ENCODE data around the gene ARHGAP6. TPM values are rescaled to one million over a fixed set of nuclear protein-coding genes. Genes with fewer than 3 reads are reported as not detected.

ARHGAP6 gene
- total and polyA plus RNA-seq, 8 donors = 7.0 to 25.4 (median 20.5) TPM

GRCh38 chrX:11540532-11541377 lies 125.0 kb downstream of the ARHGAP6 start:
- peak; percentile 41 for ATAC-seq
- Histone ChIP-seq H3K4me1 (no peaks in the 10 kb centered on the region), H3K27me3 (no peaks in the 10 kb centered on the region), H3K36me3 (no peaks in the 10 kb centered on the region), H3K4me3 (no peak overlapping the region), H3K27ac (no peak overlapping the region), H3K9me3 (no peaks in the 10 kb centered on the region)
- DNase-seq = peak in 2 of 4 donors; percentile 72 to 85
- intact Hi-C loops (cut with DNase I) = no loop called here
- TF ChIP-seq CTCF (IDR thresholded peaks at IDR 0.05) = peak in 1 of 2 donors; percentile 8

- H3K4me1 ChIP-seq = no peaks in the 10 kb centered on the region
- intact Hi-C loops (cut with DNase I) = loop anchor here in 1 of 2 donors (10.0 kb wide), 2 partner anchors 228 to 392 kb away; no protein-coding TSS in a partner anchor
- DNase-seq (no peak), ATAC-seq (no peak)
- H3K36me3 ChIP-seq = no peaks in the 10 kb centered on the region
- TF ChIP-seq CTCF (IDR thresholded peaks at IDR 0.05) = no peak
- no peak overlapping the region for H3K27ac ChIP-seq
- H3K27me3 ChIP-seq = no peaks in the 10 kb centered on the region
- H3K9me3 ChIP-seq = no peaks in the 10 kb centered on the region
- no peak overlapping the region for H3K4me3 ChIP-seq
Observed at GRCh38 chrX:11537141-11537540, 128.6 kb downstream of the ARHGAP6 start.

- Histone ChIP-seq H3K4me1 (no peaks in the 10 kb centered on the region), H3K9me3 (no peaks in the 10 kb centered on the region), H3K4me3 (no peak overlapping the region), H3K27ac (no peak overlapping the region), H3K27me3 (no peaks in the 10 kb centered on the region), H3K36me3 (no peaks in the 10 kb centered on the region)
- DNase-seq (no peak), ATAC-seq (no peak)
- TF ChIP-seq CTCF (IDR thresholded peaks at IDR 0.05) = no peak
- intact Hi-C loops (cut with DNase I) = loop anchor here in 1 of 2 donors (10.0 kb wide), 2 partner anchors 229 to 391 kb away; no protein-coding TSS in a partner anchor
Observed at GRCh38 chrX:11535156-11535919, 130.4 kb downstream of the ARHGAP6 start.

GRCh38 chrX:11533199-11533651 lies 132.5 kb downstream of the ARHGAP6 start:
- intact Hi-C loops (cut with DNase I) = loop anchor here in 1 of 2 donors (10.0 kb wide), 2 partner anchors 232 to 388 kb away; no protein-coding TSS in a partner anchor
- DNase-seq (peak in 2 of 4 donors; percentile 59 to 72), ATAC-seq (peak; percentile 97)
- Histone ChIP-seq H3K4me1 (no peaks in the 10 kb centered on the region), H3K27ac (no peak overlapping the region), H3K36me3 (no peaks in the 10 kb centered on the region), H3K27me3 (no peaks in the 10 kb centered on the region), H3K9me3 (no peaks in the 10 kb centered on the region), H3K4me3 (no peak overlapping the region)
- TF ChIP-seq CTCF (IDR thresholded peaks at IDR 0.05) = peak; percentile 57 to 91
